GM19025 (cell line): ENCODE results near the gene FOSL2.

Source experiments
- ATAC-seq: cut with Tn5 transposase; IDR thresholded peaks from one replicate; pipeline ENCODE4 v1.9.1; 2021; ENCODE audit warnings: mild to moderate bottlenecking, low read depth, moderate library complexity; ENCODE audit not compliant: unreplicated experiment

FOSL2 gene

DNA sequence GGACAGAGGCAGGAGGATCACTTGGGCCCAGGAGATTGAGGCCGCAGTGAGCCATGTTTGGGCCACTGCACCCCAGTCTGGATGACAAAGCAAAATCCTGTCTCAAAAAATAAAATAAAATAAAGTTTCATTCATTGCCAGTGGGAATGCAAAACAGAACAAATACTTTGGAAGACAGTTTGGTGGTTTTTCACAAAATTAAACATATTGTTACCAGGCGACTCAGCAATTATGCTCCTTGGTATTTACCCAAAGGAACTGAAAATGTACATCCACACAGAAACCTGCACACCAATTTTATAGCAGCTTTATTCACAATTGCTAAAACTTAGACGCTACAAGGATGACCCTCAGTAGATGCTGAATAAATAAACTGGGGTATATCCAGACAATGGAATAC, 35.8 kb downstream of the FOSL2 start:
- ATAC-seq = no peak

DNA sequence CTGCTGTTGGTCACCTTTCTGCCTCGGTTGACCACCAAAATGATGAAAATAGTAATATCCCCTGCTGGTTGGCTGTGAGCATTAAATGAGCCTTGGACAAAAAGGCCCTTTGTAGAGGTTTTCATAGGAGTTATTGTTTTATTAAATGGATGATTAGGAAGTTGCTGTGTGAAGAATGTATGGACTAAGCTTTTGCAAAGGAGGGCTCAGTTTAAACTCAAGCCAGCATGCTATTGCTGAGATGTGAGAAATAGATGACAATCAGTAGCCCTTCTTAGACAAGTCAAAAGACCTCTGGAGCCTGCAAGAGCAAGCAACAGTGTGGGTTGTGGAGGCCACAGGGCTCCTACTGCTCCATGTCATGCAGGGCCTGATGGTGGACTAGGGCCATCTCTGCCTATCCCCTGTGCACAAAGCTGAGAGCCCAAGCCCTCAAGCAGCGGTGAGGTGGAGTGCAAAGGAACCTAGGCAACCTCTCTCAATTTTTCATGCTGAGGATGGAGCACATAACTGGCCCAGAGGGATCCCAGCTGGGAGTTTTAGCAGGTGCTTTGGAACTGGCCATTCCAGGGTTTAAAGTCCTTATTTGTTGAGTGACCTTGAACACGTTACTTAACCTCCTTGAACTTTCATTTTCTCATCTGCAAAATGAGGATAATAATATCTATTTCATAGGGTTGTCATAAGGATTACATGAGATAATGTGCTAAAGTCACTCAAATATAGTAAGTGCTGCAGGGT, 37.1 kb downstream of the FOSL2 start:
- ATAC-seq = no peak

DNA sequence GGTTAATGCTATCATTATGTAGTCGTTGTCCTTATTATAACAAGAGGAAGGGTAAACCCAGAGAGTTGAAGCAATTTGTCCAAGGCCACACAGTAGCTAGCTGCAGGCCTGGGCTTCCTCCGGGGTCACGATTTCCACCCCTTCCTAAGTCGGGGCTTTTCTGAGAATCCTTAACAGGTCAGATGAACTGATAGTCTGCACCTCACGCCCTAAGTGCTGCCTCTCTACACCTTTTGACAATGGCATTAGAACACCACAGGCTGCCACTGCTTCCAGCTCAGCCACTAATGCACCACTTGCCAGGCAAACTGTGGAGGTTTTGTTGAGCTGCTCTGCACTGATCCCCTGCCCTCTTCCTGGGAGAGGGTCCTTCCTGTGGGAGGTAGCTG, 37.7 kb downstream of the FOSL2 start:
- ATAC-seq = no peak

DNA sequence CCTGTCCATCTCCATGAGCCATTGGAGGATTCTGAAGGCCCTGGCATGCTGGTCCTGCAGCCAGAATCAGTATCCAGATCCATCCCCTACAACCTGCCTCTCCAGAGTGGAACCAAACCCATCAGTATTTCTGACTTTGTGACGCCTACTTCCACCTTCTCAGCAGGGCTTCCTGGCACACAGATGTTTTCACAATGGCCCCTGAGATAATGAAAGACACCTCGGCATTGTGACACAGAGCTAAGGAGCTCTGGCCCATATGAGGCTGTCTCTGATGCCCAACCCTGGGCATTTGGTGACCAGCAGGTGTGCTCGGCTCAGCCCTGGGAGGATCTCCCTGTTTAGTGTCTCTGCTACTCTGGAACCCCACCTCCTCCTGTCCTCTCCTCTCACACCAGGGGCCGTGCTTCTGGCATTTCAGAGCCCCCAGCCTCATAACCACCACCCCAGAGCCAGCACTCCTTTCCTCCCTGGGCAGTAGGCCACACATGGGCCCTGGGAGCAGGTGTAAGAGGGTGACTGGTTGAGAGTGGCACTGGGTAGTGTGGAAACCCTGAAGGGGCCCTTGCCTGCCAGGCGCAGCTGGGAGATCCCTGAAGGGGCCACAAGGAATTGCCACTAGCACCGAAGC, 38.2 kb downstream of the FOSL2 start:
- no peak for ATAC-seq

DNA sequence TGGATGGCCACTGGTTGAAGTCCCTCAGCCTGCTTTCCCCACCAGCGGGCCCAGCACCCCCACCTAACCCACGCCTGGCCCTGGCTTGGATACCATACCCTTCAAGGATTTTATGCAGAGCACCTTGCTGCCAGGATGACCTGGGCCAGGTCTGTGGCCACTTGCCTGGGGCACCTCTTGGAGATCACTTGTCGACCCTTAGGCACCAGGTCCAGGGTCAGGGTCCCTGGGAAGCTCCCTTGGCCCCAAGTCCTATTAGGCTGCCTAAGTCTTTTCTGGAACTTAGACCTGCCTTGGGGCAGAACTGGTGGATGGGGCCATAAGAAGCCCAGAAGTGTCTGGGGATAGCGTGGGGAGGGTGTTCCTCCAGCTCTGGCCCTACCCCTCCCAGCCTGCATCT, 39.1 kb downstream of the FOSL2 start:
- ATAC-seq = no peak

DNA sequence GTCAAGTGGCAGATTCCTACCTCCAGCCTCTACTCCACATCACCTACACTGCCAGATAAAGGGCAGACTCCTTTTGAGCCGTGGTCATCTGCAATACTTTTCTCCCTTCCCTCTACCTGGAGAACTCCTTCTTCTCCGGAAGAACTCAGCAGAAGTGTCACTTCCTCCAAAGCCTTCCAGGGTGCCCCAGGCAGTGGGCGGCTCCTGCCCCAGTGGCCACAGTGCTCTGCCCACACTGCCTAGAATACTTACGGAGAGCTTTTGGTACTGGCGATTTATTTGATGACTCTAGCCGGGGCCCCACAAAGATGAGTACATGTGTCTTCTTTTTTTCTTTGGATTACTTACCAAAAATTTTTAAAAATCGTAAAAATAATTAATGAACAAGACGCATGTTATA, 39.7 kb downstream of the FOSL2 start:
- no peak for ATAC-seq

DNA sequence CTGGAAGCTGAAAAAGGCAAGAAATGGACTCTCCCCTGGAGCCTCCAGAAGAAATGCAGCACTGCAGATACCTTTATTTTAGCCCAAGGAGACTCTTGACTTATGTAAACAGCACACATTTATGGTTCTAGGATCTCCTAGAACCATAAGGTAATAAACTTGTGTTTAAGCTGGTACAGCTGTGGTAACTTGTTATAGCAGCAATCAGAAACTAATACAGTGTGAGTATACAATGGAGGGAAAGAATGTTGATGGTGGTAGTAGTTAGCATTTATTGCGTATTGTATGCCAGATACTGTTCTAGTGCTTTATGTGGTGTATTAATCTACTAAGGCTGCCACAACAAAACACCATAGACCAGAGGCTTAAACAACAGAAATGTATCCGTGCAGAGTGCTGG, 40.6 kb downstream of the FOSL2 start:
- no peak for ATAC-seq

DNA sequence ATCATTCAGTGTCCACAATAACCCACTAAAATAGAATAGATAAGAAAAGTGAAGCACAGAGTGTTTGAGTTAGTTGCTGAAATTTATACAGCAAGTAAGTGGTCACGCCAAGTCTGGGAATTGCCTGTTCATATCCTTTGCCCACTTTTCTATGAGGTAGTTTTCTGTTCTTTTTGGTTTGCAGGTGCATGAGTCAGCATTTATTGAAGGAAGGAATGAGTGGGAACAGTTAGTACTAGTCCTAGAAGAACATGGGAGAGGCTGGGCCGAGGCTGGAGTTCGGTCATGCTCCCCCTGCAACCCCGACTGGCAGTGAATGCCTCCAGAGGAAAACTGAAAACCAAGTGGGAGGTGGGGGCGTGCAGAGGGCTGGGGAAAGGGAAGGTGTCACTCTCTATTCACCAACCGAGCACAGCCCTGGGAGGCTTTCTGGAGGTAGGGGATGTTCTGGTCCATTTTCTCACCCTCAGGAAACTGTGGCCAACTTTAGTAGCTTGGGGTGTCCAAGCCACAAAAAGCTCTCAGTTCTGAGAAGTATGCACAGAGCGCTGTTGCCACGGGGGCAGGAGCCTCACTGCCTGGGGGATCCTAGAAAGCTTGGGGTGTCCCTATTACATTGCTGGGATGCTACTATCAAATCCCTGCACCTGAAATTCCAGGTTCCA, 41.4 kb downstream of the FOSL2 start:
- no peak for ATAC-seq

DNA sequence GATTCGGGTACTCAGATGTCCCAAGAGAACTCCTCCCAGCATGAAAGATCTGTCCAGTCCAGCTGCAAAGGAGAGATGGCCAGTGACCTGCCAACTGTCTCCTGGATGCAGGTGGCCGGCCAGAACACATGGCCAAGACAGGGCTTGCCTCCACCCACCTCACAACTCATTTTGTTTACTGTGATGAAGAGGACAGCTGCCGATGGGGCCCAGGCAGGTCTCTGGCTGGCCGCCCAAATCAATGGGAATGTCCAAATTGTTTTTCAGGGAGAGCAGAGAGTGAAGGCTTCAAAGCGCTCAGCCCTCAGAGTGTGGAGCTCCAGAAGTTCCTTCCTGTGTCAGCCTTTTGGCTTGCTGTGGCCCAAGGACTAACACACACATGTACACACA, 41.9 kb downstream of the FOSL2 start:
- ATAC-seq = no peak

DNA sequence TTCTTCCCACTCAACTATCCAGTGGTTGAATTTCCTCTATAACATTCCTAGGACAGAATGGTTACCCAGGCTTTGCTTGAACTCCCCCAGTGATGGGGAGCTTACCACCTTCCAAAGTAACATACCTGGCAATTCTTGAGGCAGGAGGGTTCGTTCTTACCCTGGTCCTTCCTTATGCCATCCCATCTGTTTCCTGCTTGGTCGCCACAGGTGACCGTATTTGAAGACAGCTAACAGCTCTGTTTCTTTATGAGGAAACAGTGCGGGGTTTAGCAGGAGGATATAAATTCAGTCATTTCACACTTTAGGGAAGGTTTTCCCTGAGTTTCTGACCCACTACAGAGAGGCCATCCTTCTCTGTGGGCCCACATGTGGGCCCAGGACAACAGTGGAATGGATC, 42.6 kb downstream of the FOSL2 start:
- no peak for ATAC-seq

DNA sequence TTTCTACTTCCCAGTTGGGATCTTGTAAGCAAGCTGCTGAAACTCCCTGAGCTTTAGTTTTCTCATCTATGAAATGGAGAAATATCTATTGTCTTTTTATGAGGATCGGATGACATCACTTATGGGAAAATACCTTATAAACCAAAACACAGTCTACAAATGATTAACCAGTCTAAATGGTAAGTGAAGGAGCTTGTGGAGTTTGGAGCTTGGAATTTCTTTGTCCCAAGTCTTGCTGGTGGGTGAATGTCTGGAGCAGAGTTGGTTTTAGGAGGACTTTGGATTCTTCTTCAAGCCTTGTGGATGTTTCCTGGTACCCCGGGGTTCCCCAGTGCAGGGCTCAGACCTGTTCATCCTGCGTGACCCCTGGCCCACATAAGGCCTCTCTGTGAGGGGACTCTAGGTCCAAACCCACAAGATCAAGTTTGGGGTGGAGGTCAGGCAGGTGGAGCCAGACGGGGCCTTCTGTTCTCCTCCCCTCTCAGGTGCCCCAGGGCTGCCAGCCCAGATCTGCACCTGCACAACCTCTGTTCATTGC, 43.2 kb downstream of the FOSL2 start:
- ATAC-seq = no peak

DNA sequence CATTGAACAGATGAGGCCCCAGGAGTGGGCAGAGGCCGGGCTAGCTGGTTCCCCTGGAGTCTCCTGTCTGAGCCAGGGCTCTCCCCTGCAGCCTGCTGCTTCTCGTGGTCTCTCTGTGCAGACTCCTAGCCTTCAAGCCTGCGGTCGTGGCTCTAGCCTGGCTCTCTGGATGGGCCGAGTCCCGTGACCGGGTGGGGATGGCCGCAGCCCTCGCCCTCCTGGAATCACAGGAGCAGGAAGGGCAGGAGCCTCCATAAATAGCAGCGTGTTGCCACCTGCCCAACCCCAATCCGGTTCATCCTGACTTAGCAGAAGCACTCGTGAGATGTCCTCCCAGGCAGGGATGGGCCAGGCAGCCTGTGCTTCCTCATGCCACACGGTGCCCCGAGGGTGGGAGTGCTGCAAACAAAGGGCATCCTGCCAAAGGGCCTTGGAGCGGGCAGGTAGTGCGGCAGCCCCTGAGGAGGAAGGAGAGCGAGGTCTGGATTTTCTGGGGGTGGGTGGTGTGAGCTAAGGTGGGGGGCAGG, 43.9 kb downstream of the FOSL2 start:
- ATAC-seq = no peak

DNA sequence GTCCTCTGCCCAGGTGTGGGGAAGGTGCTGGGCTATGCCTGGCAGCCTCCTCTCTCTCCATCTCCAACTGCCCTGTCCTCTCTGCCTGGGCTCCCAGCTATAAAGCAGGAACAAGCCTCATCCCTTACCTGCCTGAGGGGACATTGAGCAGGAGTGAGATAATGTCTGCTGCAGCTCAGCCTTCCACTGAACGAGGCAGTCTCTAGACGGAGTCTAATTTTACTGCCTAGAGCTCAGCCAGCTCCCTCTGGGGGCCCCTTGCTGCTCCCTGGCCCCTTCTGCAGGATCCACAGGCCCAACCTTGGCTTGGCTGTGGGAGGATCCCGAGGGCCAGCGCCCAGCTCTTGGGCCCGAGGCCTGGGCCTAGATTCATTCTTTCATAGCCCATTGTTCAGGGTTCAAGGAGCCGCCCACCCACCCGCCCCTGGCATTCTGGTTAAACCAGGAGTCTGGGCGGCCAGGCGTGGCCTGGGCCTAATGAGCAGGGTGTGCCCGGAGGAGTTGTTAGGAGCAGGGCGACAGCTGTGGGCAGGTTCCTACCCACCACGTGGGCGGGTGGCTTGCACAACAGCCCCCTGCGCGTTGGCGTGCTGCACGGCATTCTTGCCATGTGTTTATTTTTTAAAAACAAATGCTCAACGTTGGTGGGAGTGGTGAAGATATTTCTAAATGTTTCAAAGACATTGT, 44.6 kb downstream of the FOSL2 start:
- no peak for ATAC-seq

DNA sequence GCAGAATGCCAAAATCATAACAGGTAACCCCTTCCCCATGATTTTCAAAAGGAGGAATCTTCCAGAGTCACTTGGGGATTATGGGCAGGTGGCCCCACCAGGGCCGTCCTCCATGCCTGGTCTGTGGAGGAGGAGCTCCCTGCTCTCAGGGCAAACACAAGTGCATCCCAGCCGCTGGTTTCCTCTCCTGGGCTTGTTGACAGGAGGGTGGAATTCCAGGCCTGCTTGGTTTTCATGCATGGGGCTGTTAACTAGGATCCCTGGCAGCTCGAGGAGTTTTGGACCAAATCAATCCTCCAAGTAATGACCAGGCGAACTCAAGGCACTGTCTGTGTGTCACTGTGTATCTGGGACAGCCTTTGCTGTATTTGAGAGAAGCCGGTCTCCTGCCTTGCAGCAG, 45.3 kb downstream of the FOSL2 start:
- ATAC-seq = no peak

DNA sequence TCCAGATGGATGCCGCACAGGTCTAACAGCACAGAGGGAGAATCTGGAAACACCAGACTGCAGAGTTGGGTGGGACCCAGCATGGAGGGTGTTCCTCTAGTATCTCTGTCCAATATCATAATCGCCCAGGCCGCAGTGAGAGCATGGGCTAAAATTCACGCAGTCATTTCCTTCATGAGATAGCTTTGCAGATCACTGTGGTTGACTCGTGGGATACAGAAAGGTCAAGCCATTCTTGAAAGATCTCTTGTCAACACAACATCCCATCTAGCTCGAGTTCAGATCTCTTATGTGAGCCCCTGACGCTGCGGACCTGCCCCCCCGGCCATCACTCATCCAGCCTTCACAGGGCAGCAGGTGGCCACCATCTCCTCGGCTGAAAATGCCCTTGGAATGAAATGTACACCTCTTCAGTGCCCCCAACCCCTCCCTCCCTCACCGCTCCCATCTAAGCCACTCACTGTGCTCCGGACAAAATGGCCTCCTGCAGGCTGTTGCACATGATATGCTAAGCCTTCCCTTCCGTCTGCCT, 45.9 kb downstream of the FOSL2 start:
- ATAC-seq = no peak

DNA sequence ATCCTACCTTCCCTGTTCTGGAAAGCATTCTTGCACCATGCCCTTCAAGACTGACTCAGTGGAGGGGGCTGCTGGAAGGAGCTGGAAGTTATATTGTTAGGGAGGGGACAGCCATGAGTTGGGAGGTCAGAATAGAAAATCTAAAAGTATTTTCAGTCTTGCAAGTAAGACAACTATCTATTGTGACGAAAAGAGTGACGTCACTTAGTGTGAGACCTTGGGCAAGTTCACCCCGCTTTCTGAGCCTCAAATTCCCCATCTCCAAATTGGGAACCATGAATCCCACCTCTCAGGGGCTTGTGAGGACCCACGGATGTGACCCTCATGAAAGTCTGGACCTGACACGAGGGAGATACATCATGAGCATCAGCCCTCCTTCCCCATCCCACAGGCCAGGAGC, 46.5 kb downstream of the FOSL2 start:
- no peak for ATAC-seq

DNA sequence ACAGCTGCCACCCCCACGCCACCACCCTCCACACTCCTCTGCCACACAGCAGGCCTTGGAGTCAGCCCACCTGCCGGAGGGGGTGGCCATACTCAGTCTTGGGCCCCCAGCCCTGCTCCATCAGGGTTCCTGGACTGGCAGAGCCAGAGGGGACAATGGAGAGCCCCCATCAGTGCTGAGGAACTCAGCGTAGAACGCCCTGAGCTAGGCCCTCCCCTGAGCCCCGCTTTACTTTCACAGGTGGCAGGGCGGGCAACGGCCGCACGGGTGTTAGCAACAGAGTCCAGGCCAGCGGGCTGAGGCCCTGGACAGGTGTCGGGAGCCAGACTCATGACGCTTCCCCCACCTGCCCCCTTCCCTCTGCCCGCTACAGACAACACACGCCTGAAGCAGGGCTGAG, 47.1 kb downstream of the FOSL2 start:
- ATAC-seq = no peak

DNA sequence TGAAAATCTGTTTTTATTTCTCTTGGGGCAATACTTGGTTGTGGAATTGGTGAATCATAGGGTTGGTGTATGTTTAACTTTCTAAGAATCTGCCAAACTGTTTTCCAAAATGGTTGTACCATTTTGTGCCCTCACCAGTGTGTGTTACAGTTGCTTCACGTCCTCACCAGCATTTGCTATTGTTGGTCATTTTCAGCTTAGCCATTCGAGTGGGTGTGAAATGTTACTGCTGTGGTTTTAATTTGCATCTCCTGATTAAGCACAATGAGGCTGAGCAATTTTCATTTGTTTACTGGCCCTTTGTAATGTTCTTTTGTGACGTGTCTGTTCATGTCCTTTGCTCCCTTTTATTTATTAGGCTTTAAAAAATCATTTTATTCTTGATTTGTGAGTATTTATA, 49.7 kb downstream of the FOSL2 start:
- no peak for ATAC-seq

DNA sequence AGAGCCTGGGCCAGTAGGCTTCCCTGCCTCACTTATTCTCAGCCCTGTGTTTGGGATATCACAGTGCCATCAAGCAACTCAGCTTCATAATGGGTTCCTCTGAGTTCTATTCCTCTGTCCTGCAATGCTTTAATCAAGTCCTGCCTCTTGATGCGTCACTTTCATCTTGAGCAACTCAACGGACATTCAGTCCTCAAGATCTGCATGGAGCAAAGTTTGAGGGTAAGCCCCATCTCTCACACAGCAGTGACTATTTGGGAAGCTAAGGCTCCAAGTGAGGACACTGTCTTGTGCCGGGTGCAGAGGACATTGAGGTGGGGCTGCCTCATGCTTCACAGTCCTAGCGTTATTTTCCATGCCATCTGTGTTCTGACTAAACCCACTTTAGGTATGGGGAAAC, 52.3 kb downstream of the FOSL2 start:
- ATAC-seq = no peak

DNA sequence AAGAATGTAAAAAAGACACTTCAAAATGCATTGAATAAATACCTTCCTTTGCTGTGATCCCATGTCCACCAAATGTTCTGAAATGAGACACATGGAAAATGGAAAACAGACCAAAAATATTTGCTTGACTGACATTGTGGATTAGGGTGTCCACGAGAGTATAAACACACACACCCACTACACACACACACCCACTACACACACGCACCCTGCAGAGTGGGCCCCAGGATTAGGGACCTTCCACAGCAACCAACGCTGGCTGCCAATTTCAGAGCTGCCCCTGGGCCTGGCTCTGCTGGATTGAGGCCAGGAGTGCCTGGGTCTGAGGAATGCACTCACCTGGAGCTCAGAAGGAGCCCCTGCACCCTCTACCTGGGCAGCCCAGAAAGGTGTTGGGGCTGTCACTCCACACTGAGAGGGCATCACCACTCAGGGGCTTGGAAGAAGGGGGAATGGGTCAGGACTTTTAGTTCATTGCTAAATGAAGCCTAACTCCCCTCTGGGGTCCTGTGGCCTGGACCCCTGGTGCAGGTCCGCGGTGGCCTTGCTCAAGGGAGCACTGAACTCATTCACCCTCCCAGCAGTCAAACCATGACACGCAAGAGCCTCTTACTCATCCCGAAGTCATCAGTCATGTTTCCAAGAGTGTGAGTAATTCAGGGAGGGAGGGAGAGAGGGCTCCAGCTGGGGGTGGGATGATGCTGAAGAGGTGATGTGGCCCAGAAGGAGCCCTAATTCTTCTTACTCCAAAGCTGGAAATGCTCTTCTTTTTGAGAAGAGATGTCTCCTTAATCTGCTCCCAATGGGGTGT, 53.0 kb downstream of the FOSL2 start:
- ATAC-seq = no peak
